GM18526 (cell line): ENCODE measurements around the gene MSANTD7.

Source experiments
- POLR2A ChIP-seq: IDR thresholded peaks from 3 replicates; pipeline ENCODE4 v1.6.1; 2011; ENCODE audit not compliant: insufficient read length; ENCODE audit errors: extremely low read depth

Gene MSANTD7

DNA sequence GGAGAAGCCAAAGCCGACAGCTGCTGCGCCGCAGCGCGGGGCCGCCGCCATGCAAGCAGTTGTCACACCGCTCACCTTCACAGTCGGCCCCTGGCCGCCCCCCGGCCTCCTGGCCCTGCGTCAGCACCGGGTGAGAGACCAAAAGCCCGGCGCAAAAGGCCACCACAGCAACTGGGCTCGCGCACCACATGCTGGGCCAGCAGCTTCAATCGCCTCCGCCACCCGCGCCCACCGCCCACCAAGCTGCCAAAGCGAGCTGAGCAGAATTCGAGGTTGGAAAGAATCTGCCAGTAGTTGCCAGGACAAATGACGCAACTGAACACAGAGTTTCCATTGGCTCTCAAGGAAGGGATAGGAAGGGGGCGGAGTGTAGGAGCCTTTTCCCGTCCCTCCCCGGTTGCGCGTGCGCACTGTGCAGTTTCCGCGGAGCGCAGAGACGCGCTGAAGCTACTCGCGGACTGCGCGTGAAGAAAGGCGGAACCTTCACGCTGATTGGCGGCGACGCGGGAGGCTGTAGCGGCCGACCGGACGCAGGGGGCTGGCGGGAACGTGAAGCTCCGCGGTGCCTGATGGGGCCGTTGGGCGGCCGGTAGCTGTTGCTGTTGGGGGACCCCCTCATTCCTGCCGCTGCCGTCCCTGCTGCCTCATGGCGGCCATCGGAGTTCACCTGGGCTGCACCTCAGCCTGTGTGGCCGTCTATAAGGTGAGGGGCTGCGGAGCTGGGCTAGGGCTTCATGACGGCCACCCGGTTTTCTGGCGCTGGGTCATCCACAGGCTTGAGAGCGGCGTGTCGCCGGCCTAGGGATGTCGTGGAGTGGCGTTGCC lies at the start of gene MSANTD7, which contains the start of the genes CDNF and HSPA14:
MSANTD7 (plus strand) TSS at position 550 of the 825 bp plus-strand sequence. CDS start 3,979 bp downstream, outside the sequence.
CDNF (minus strand) TSS at position 281 of the 825 bp plus-strand sequence; CDS start at position 190, 91 bp downstream.
HSPA14 (plus strand) TSS at position 550 of the 825 bp plus-strand sequence; CDS start at position 647, 97 bp downstream.
- peak; percentile 87 for TF ChIP-seq POLR2A

DNA sequence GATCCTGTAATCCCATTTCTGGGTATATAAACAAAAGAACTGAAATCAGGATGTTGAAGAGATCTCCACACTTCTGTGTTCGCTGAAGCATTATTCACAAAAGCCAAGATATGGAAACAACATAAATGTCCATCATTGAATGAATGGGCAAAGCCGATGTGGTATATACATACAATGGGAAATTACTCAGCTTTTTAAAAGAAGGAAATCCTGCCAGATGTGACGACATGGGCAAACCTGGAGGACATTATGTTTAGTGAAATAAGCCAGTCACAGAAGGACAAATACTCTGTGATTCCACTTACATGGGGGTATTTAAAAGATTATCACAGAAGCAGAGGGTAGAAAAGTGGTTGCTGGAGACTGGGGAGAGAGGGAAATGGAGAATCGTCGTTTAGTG lies 39.5 kb upstream of the MSANTD7 start:
- no peak for TF ChIP-seq POLR2A

DNA sequence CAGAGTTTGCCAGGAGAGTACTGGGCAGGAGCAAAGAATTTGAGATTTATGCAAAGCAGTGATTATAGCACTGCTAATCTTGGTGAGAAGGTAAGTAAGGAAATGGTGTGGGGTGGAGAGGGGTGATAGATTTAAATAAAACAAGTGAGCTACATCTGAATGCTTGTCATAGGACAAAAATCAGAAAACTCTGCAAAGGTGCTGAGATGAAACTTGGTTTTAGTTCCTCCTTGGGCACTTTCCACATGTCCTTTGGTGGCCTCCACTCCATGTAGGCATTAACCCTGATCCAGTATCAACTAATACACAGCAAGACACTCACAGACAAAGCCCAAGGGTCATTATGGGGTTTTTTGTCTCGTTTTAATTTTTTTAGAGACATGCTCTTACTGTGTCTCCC lies 37.7 kb upstream of the MSANTD7 start:
- no peak for TF ChIP-seq POLR2A

GRCh38 chr10:14801723-14802122 lies 36.4 kb upstream of the MSANTD7 start:
- no peak for TF ChIP-seq POLR2A

- TF ChIP-seq POLR2A, result no peak
Observed at GRCh38 chr10:14803827-14804226, 34.3 kb upstream of the MSANTD7 start.

DNA sequence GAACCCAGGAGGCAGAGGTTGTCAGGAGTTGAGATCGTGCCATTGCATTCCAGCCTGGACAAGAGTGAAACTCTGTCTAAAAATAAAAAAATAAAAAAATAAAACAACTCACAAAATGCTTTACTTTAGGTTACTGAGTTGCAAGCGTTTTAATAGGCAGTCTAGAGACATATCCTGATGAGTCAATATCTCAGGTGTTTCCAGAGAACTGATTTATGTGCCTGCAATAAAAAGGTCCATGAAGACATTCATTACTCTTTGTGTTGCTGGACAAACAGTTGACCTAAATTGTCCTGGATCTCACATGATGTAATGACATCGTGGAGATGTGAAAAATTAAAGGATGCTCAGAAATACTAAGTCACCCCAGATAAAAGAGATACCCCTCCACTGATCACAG lies 31.8 kb upstream of the MSANTD7 start:
- TF ChIP-seq POLR2A, result no peak

- no peak for TF ChIP-seq POLR2A
Observed at GRCh38 chr10:14810969-14811953, 26.8 kb upstream of the MSANTD7 start.

- TF ChIP-seq POLR2A, result no peak
Observed at GRCh38 chr10:14812271-14812670, 25.8 kb upstream of the MSANTD7 start.

DNA sequence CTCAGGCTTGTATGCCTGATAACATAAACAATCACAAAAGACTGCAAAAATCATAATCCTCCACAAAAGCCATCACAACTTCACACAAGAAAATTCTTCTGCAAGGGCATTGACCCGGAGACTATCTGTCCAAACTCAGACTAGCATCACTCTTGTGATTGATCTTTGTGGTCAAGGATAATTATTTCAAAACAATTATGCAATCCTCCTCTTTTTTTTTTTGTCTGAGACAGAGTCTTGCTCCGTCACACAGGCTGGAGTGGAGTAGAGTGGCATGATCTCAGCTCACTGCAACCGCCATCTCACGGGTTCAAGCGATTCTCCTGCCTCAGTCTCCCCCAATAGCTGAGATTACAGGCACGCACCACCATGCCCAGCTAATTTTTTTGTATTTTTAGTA lies 22.4 kb upstream of the MSANTD7 start:
- no peak for TF ChIP-seq POLR2A

GRCh38 chr10:14820010-14820774 lies 17.9 kb upstream of the MSANTD7 start:
- TF ChIP-seq POLR2A, result no peak

DNA sequence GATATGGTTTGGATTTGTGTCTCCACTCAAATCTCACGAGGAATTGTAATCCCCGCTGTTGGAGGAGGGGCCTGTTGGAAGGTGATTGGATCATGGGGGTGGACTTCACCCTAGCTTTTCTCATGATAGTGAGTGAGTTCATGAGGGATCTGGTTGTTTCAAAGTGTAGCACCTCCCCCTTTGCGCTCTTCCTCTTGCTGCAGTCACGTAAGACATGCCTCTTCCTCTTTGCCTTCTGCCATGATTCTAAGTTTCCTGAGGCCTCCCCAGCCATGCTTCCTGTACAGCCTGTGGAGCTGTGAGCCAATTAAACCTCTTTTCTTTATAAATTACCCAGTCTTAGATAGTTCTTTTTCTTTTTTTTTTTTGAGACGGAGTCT lies 17.3 kb upstream of the MSANTD7 start:
- no peak for TF ChIP-seq POLR2A

DNA sequence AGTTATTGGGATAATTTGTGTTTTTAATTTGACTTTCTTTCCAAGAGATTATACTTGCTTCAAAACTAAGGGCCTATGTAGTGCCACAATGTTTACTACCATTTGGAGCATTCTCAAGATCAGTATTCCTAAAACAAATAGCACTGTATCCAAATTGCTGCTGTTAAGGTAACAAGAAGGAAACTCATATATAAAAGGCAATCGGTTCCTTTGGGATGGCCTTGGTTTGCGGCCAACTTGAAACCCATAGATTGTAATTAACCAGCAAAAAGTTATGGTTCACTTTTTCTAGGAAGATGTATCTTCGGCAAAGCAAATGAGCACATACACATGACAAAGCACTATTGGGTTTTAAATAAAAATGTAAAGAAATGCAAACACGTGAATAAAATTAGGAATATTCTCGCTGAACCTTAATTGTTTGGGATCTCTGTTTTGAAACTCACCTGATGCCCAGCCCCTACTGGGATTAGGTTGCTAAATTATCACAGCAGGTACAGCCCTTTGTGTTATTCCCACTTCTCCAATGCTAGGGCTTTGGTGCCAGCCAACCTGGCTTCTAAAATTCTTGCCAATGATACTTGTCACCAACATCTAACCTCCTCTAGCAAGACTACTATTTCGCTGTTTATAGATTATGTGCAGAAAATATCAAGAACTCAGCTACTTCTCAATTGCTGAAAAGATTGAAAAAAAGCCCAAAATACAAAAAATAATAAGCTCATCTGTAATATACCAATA lies 16.3 kb upstream of the MSANTD7 start:
- TF ChIP-seq POLR2A, result no peak

GRCh38 chr10:14822879-14823755 lies 15.0 kb upstream of the MSANTD7 start:
- TF ChIP-seq POLR2A, result no peak
